HEK293 (cell line): ENCODE data around the gene MSANTD3.

Experiments
- CTCF ChIA-PET: fragments of 350-600 bp; formaldehyde crosslinking; extraction: SDS; loops from one replicate; lab custom pipeline; 2021; ENCODE audit warnings: antibody characterized with exemption; lab: Yijun Ruan, JAX
- POLR2A ChIA-PET: fragments of 300-600 bp; formaldehyde crosslinking; extraction: SDS; loops from one replicate; lab custom pipeline; 2020; ENCODE audit warnings: antibody characterized with exemption, inconsistent platforms; lab: Yijun Ruan, JAX
- H3K27ac ChIP-seq: fragments of 200-500 bp; sonication (Bioruptor generic); 2 replicates; pipeline ENCODE4 v1.5.1; 2014; ENCODE audit warnings: low read depth, low read length, control low read depth, inconsistent platforms; ENCODE audit errors: extremely low read depth
- H3K36me3 ChIP-seq, 2 experiments: fragments of 200-500 bp in 1 of 2; sonication (Bioruptor generic) in 1 of 2; 1 replicate in 1 of 2; 2 replicates in 1 of 2; pipeline ENCODE4 v1.5.1; 2014 to 2017; ENCODE audit warnings: inconsistent platforms in 2 of 2, low read length in 2 of 2; ENCODE audit not compliant: control insufficient read depth in 2 of 2, insufficient read depth in 1 of 2
- H3K4me1 ChIP-seq: fragments of 200-500 bp; sonication (Bioruptor generic); 2 replicates; pipeline ENCODE4 v1.5.1; 2014; ENCODE audit warnings: mild to moderate bottlenecking, low read length, inconsistent platforms; ENCODE audit not compliant: control insufficient read depth, insufficient read depth
- H3K4me3 ChIP-seq: 2 replicates; pipeline ENCODE4 v1.5.1; 2011; ENCODE audit warnings: low read depth, mild to moderate bottlenecking, control low read depth, low read length, moderate library complexity
- H3K9me3 ChIP-seq: fragments of 200-500 bp; sonication (Bioruptor generic); 2 replicates; pipeline ENCODE4 v1.5.1; 2014; ENCODE audit warnings: low read depth, low read length, inconsistent platforms; ENCODE audit not compliant: control insufficient read depth, insufficient read depth
- FEZF1 ChIP-seq: fragments of 450-650 bp; formaldehyde crosslinking; IDR thresholded peaks from 2 replicates; pipeline ENCODE4 v1.5.1; 2016; ENCODE audit warnings: missing biosample characterization, missing genetic modification characterization
- GLI4 ChIP-seq: fragments of 450-650 bp; formaldehyde crosslinking; IDR thresholded peaks from 2 replicates; pipeline ENCODE4 v1.5.1; 2016; ENCODE audit warnings: missing biosample characterization, missing genetic modification characterization
- PRDM1 ChIP-seq: fragments of 450-650 bp; formaldehyde crosslinking; IDR thresholded peaks from 2 replicates; pipeline ENCODE4; 2016; ENCODE audit warnings: missing biosample characterization, missing genetic modification characterization
- PRDM10 ChIP-seq: fragments of 450-650 bp; formaldehyde crosslinking; IDR thresholded peaks from 2 replicates; pipeline ENCODE4 v1.5.1; 2016; ENCODE audit warnings: missing biosample characterization, missing genetic modification characterization
- SP2 ChIP-seq: fragments of 450-650 bp; formaldehyde crosslinking; IDR thresholded peaks from 2 replicates; pipeline ENCODE4 v1.5.1; 2016; ENCODE audit warnings: missing biosample characterization, missing genetic modification characterization
- ZEB2 ChIP-seq: fragments of 450-650 bp; formaldehyde crosslinking; IDR thresholded peaks from 2 replicates; pipeline ENCODE4 v1.5.1; 2016; ENCODE audit warnings: missing biosample characterization, missing genetic modification characterization
- ZFHX2 ChIP-seq: fragments of 450-650 bp; formaldehyde crosslinking; conservative IDR thresholded peaks from 2 replicates; pipeline ENCODE4 v1.5.1; 2016; ENCODE audit warnings: missing biosample characterization, missing genetic modification characterization
- ZFP3 ChIP-seq: fragments of 450-650 bp; formaldehyde crosslinking; IDR thresholded peaks from 2 replicates; pipeline ENCODE4 v1.5.1; 2016; ENCODE audit warnings: low read depth, missing biosample characterization, missing genetic modification characterization
- ZFP37 ChIP-seq: fragments of 450-650 bp; formaldehyde crosslinking; IDR thresholded peaks from 2 replicates; pipeline ENCODE4 v1.5.1; 2016; ENCODE audit warnings: missing biosample characterization, missing genetic modification characterization
- ZNF112 ChIP-seq: fragments of 450-650 bp; formaldehyde crosslinking; IDR thresholded peaks from 2 replicates; pipeline ENCODE4 v1.5.0; 2017; ENCODE audit warnings: missing biosample characterization, missing genetic modification characterization
- ZNF140 ChIP-seq: fragments of 450-650 bp; formaldehyde crosslinking; IDR thresholded peaks from 2 replicates; pipeline ENCODE4 v1.5.1; 2016; ENCODE audit warnings: missing biosample characterization, missing genetic modification characterization
- ZNF16 ChIP-seq: fragments of 450-650 bp; formaldehyde crosslinking; IDR thresholded peaks from 2 replicates; pipeline ENCODE4 v1.5.1; 2016; ENCODE audit warnings: low read depth, missing biosample characterization, missing genetic modification characterization
- ZNF18 ChIP-seq: fragments of 450-650 bp; formaldehyde crosslinking; IDR thresholded peaks from 2 replicates; pipeline ENCODE4 v1.5.1; 2016; ENCODE audit warnings: missing biosample characterization, missing genetic modification characterization
- ZNF211 ChIP-seq: fragments of 450-650 bp; formaldehyde crosslinking; IDR thresholded peaks from 2 replicates; pipeline ENCODE4 v1.5.1; 2016; ENCODE audit warnings: low read depth, missing biosample characterization, missing genetic modification characterization
- ZNF23 ChIP-seq: fragments of 450-650 bp; formaldehyde crosslinking; IDR thresholded peaks from 2 replicates; pipeline ENCODE4 v1.5.1; 2016; ENCODE audit warnings: missing biosample characterization, missing genetic modification characterization, borderline replicate concordance
- ZNF239 ChIP-seq: fragments of 450-650 bp; formaldehyde crosslinking; IDR thresholded peaks from 2 replicates; pipeline ENCODE4 v1.5.1; 2016; ENCODE audit warnings: missing biosample characterization, missing genetic modification characterization
- ZNF404 ChIP-seq: fragments of 450-650 bp; formaldehyde crosslinking; IDR thresholded peaks from 2 replicates; pipeline ENCODE4 v1.5.1; 2017; ENCODE audit warnings: missing biosample characterization, missing genetic modification characterization
- ZNF510 ChIP-seq: fragments of 450-650 bp; formaldehyde crosslinking; IDR thresholded peaks from 2 replicates; pipeline ENCODE4 v1.5.1; 2018; ENCODE audit warnings: mild to moderate bottlenecking, missing genetic modification characterization, missing biosample characterization; ENCODE audit not compliant: insufficient replicate concordance
- ZNF530 ChIP-seq: fragments of 450-650 bp; formaldehyde crosslinking; IDR thresholded peaks from 2 replicates; pipeline ENCODE4 v1.5.1; 2016; ENCODE audit warnings: low read depth, missing biosample characterization, missing genetic modification characterization
- ZNF555 ChIP-seq: fragments of 450-650 bp; formaldehyde crosslinking; conservative IDR thresholded peaks from 2 replicates; pipeline ENCODE4 v1.5.1; 2017; ENCODE audit warnings: missing biosample characterization, mild to moderate bottlenecking, missing genetic modification characterization, inconsistent platforms
- ZNF585B ChIP-seq: fragments of 450-650 bp; formaldehyde crosslinking; IDR thresholded peaks from 2 replicates; pipeline ENCODE4 v1.5.1; 2016; ENCODE audit warnings: missing biosample characterization, missing genetic modification characterization
- ZNF600 ChIP-seq: fragments of 450-650 bp; formaldehyde crosslinking; IDR thresholded peaks from 2 replicates; pipeline ENCODE4 v1.5.1; 2016; ENCODE audit warnings: missing biosample characterization, missing genetic modification characterization
- TF ChIP-seq, protein P1 (sequence below): fragments of 450-650 bp; formaldehyde crosslinking; IDR thresholded peaks from 2 replicates; pipeline ENCODE4 v1.5.1; 2016; ENCODE audit warnings: missing biosample characterization, missing genetic modification characterization
- TF ChIP-seq, protein P2 (sequence below): fragments of 450-650 bp; formaldehyde crosslinking; IDR thresholded peaks from 2 replicates; pipeline ENCODE4 v1.5.1; 2016; ENCODE audit warnings: missing biosample characterization, missing genetic modification characterization

Gene MSANTD3

DNA sequence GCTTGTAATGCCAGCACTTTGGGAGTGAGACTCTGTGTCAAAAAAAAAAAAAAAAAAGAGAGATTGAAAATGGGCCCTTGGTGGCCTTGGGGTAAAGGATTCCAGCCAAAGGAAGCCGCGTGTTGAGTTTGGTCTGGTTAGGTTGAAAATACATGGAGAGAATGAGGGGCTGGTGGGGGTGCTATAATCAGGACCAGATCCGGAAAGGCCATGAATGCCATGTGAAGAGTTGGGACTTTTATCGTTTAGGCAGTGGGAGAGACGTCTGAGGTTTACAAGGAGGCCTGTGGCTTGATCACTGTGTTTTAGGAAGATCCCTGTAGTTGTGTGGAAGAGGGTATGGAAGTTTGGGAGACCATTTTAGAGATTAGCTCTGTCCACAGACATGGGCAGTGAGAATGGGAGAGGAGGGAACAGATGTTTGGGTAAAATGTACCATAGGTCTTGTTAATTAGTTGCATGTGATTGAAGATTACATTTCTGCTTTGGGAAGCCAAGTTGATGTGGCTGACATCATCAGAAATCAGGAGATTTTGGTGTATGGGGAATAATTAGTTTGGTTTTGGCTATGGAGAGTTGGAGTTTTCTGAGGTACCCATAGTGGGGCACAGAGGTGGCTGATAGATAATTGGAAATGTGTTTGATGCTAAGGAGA is 3.5 kb downstream of the MSANTD3 start:
- H3K4me3 ChIP-seq = no peak overlapping the region
- ChIA-PET CTCF (interaction anchor here (0.6 to 2.0 kb wide), 3 partner anchors 8 to 56 kb away, joined by 3 to 14 read pairs (median 8); no protein-coding TSS in a partner anchor), POLR2A (interaction anchor here (0.7 kb wide), 1 partner anchor 87 kb away, joined by 8 read pairs; no protein-coding TSS in a partner anchor)
- H3K9me3 ChIP-seq = no peaks in the 10 kb centered on the region
- TF ChIP-seq ZNF140 (tag by site-specific recombination) (no peak), ZNF600 (tag by site-specific recombination) (0 out of 2 replicates have a peak, but pooled peaks have one; percentile 23), ZNF18 (tag by site-specific recombination) (no peak), ZNF16 (tag by site-specific recombination) (no peak), ZNF510 (tag by site-specific recombination) (no peak)
- H3K36me3 ChIP-seq = no peaks in the 10 kb centered on the region
- H3K4me1 ChIP-seq = peaks cover 10% of the 10 kb centered on the region; the same call in 1 of the 2 replicates
- no peak overlapping the region for H3K27ac ChIP-seq

DNA sequence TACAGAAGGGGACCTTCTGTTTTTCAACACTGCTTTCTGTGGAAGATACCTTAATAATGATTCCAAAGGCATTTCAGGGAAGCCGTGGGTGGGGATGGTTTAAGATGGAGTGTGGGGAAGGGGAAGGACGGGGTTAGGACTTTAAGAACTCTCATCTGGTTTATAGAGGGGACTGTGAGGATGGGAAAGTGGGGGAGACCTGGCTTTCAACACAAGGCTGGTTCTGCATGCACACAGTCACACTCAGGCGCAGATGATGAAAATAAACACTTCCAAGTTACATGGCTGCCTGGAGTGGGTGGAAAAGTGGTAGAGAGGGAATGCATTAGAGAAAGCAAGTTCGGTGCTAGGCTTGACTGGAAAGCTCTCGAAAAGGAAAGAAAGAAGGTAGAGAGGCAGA is 4.9 kb downstream of the MSANTD3 start:
- no peaks in the 10 kb centered on the region for H3K9me3 ChIP-seq
- ChIA-PET POLR2A (no interaction called here), CTCF (no interaction called here)
- H3K36me3 ChIP-seq = no peaks in the 10 kb centered on the region
- TF ChIP-seq ZNF211 = no peak
- TF ChIP-seq, protein P1, sequence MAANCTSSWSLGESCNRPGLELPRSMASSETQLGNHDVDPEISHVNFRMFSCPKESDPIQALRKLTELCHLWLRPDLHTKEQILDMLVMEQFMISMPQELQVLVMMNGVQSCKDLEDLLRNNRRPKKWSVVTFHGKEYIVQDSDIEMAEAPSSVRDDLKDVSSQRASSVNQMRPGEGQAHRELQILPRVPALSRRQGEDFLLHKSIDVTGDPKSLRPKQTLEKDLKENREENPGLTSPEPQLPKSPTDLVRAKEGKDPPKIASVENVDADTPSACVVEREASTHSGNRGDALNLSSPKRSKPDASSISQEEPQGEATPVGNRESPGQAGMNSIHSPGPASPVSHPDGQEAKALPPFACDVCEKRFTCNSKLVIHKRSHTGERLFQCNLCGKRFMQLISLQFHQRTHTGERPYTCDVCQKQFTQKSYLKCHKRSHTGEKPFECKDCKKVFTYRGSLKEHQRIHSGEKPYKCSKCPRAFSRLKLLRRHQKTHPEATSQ = no peak
- TF ChIP-seq ZNF23 (tag by site-specific recombination) = no peak
- TF ChIP-seq FEZF1 = no peak
- peak; percentile 61; the same call in 1 of the 2 replicates for TF ChIP-seq PRDM1 (tag by site-specific recombination)
- no peak for TF ChIP-seq ZNF530
- 0 out of 2 replicates have a peak, but pooled peaks have one; percentile 18 for TF ChIP-seq ZFHX2 (tag by site-specific recombination)
- TF ChIP-seq ZFP3 = no peak
- no peak for TF ChIP-seq GLI4
- TF ChIP-seq ZNF404 = no peak
- TF ChIP-seq ZFP37 (tag by site-specific recombination) = no peak
- H3K27ac ChIP-seq = no peak overlapping the region
- peaks cover 10% of the 10 kb centered on the region; the same call in 1 of the 2 replicates for H3K4me1 ChIP-seq
- no peak overlapping the region for H3K4me3 ChIP-seq

DNA sequence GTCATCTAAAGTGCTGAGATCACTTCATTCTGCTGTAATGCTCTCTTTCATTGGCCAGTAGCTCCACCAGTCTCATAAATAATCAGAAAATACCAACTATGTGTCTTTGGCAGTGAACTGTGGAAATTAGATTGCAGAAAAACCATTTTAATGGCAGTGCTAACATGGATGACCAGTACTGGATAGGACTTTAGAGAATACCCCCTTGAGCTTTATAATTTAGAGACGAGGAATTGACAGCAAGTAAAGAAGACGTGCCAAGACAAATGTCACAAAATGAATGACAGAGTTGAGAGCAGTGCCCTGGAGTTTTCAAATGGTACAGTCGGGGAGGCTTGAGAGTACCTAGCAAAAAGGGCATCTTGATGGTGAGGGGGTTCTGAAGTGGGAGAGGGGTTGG is 5.8 kb downstream of the MSANTD3 start:
- peaks cover 10% of the 10 kb centered on the region; the same call in 1 of the 2 replicates for H3K4me1 ChIP-seq
- H3K27ac ChIP-seq = no peak overlapping the region
- CTCF ChIA-PET = interaction anchor here (0.7 to 0.9 kb wide), 2 partner anchors 163 to 986 kb away, joined by 3 to 4 read pairs; no protein-coding TSS in a partner anchor
- no peaks in the 10 kb centered on the region for H3K9me3 ChIP-seq
- POLR2A ChIA-PET = no interaction called here
- no peaks in the 10 kb centered on the region for H3K36me3 ChIP-seq
- no peak overlapping the region for H3K4me3 ChIP-seq
- TF ChIP-seq ZNF585B (no peak), ZEB2 (tag by site-specific recombination) (no peak), SP2 (tag by site-specific recombination) (no peak), ZNF239 (tag by site-specific recombination) (no peak), ZNF555 (no peak), PRDM10 (tag by site-specific recombination) (peak; percentile 80), ZNF112 (tag by site-specific recombination) (no peak)
- TF ChIP-seq, protein P2, sequence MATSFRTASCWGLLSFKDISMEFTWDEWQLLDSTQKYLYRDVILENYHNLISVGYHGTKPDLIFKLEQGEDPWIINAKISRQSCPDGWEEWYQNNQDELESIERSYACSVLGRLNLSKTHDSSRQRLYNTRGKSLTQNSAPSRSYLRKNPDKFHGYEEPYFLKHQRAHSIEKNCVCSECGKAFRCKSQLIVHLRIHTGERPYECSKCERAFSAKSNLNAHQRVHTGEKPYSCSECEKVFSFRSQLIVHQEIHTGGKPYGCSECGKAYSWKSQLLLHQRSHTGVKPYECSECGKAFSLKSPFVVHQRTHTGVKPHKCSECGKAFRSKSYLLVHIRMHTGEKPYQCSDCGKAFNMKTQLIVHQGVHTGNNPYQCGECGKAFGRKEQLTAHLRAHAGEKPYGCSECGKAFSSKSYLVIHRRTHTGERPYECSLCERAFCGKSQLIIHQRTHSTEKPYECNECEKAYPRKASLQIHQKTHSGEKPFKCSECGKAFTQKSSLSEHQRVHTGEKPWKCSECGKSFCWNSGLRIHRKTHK = no peak
